ENCODE results near the gene MSMO1. TPM values are rescaled to one million over a fixed set of nuclear protein-coding genes. Genes with fewer than 3 reads are reported as not detected.
"Not testable (repeated sequence)": the region's sequence is repeated elsewhere in the genome, so short reads cannot be mapped to it uniquely, and the experiment has no call there.

The MSMO1 gene
- total RNA-seq = 93.5 TPM

- peak; percentile 88 for ATAC-seq
- DNase-seq (ENCODE audit: low spot score) = peak; percentile 100
Measured at GRCh38 chr4:165327211-165328100, at the start of gene MSMO1. TSS of gene MSMO1 (plus strand) at chr4:165327669. CDS start at chr4:165333371, 5,702 bp downstream.

- not testable (repeated sequence) for ATAC-seq; DNase-seq (ENCODE audit: low spot score)
Measured at GRCh38 chr4:165279531-165279930, 47.9 kb upstream of the MSMO1 start.

GRCh38 chr4:165284697-165285096, 42.8 kb upstream of the MSMO1 start:
- not testable (repeated sequence) for ATAC-seq

GRCh38 chr4:165286619-165287340, 40.7 kb upstream of the MSMO1 start:
- not testable (repeated sequence) for ATAC-seq; DNase-seq (ENCODE audit: low spot score)

More at GRCh38 chr4:165284697-165285096, 42.8 kb upstream of the MSMO1 start:
- not testable (repeated sequence) for DNase-seq (ENCODE audit: low spot score)

- DNase-seq (ENCODE audit: low spot score) (no peak), ATAC-seq (no peak)
Measured at GRCh38 chr4:165288226-165288625, 39.2 kb upstream of the MSMO1 start.

- DNase-seq (ENCODE audit: low spot score) = no peak
- peak; percentile 76 for ATAC-seq
Measured at GRCh38 chr4:165288639-165289422, 38.6 kb upstream of the MSMO1 start.

GRCh38 chr4:165289423-165289785, 38.1 kb upstream of the MSMO1 start:
- DNase-seq (ENCODE audit: low spot score) = no peak
- no peak for ATAC-seq

- ATAC-seq (no peak), DNase-seq (ENCODE audit: low spot score) (no peak)
Measured at GRCh38 chr4:165293061-165293460, 34.4 kb upstream of the MSMO1 start.

- DNase-seq (ENCODE audit: low spot score) = no peak
- no peak for ATAC-seq
Measured at GRCh38 chr4:165293927-165294649, 33.4 kb upstream of the MSMO1 start.

GRCh38 chr4:165294907-165295306, 32.6 kb upstream of the MSMO1 start:
- ATAC-seq = peak; percentile 30

GRCh38 chr4:165297626-165298025, 29.8 kb upstream of the MSMO1 start:
- no peak for ATAC-seq
- no peak for DNase-seq (ENCODE audit: low spot score)

More at GRCh38 chr4:165294907-165295306, 32.6 kb upstream of the MSMO1 start:
- no peak for DNase-seq (ENCODE audit: low spot score)

- ATAC-seq = peak; percentile 10
- no peak for DNase-seq (ENCODE audit: low spot score)
Measured at GRCh38 chr4:165299399-165300060, 27.9 kb upstream of the MSMO1 start.

- DNase-seq (ENCODE audit: low spot score) (no peak), ATAC-seq (peak; percentile 87)
Measured at GRCh38 chr4:165301833-165302232, 25.6 kb upstream of the MSMO1 start.

- DNase-seq (ENCODE audit: low spot score) (no peak), ATAC-seq (peak; percentile 41)
Measured at GRCh38 chr4:165302658-165303057, 24.8 kb upstream of the MSMO1 start.

- peak; percentile 50 for ATAC-seq
Measured at GRCh38 chr4:165308166-165308565, 19.3 kb upstream of the MSMO1 start.

GRCh38 chr4:165308606-165309005, 18.9 kb upstream of the MSMO1 start:
- no peak for ATAC-seq
- DNase-seq (ENCODE audit: low spot score) = no peak

More at GRCh38 chr4:165308166-165308565, 19.3 kb upstream of the MSMO1 start:
- DNase-seq (ENCODE audit: low spot score) = no peak

GRCh38 chr4:165309456-165309855, 18.0 kb upstream of the MSMO1 start:
- ATAC-seq (no peak), DNase-seq (ENCODE audit: low spot score) (no peak)

GRCh38 chr4:165312506-165312905, 15.0 kb upstream of the MSMO1 start:
- ATAC-seq = no peak

GRCh38 chr4:165319030-165319429, 8.4 kb upstream of the MSMO1 start:
- no peak for ATAC-seq

More at GRCh38 chr4:165312506-165312905, 15.0 kb upstream of the MSMO1 start:
- DNase-seq (ENCODE audit: low spot score) = no peak

GRCh38 chr4:165319509-165319908, 8.0 kb upstream of the MSMO1 start:
- DNase-seq (ENCODE audit: low spot score) (no peak), ATAC-seq (no peak)

More at GRCh38 chr4:165319030-165319429, 8.4 kb upstream of the MSMO1 start:
- DNase-seq (ENCODE audit: low spot score) = no peak

All from left lobe of liver (tissue), 2 donors.